H1 (cell line): ENCODE measurements around the gene BEAN1. TPM values are rescaled to one million over a fixed set of nuclear protein-coding genes. Genes with fewer than 3 reads are reported as not detected.

ENCODE experiments used
- CTCF ChIA-PET: fragments of 300-600 bp; sonication (Branson Sonifier 250); formaldehyde crosslinking; loops from one replicate; lab custom pipeline; 2021; ENCODE audit not compliant: partially characterized antibody; lab: Charles Lee
- POLR2A ChIA-PET: fragments of 300-600 bp; sonication (Branson Sonifier 250); formaldehyde crosslinking; loops from one replicate; lab custom pipeline; 2021; ENCODE audit warnings: inconsistent platforms; ENCODE audit not compliant: partially characterized antibody; lab: Charles Lee
- DNase-seq, 2 experiments: peaks; one replicate each; pipeline versions ENCODE4 v3.0.0 to v3.0.0-alpha.2; 2010 to 2022; ENCODE audit warnings: low spot score in 2 of 2, low read depth in 1 of 2, mixed read lengths in 1 of 2
- FAIRE-seq: peaks from 2 replicates; lab custom pipeline; 2011; peaks lifted over from hg19 to GRCh38; lab: Jason Lieb, UNC
- H2AFZ ChIP-seq: 2 replicates; pipeline ENCODE4 v1.8.1; 2012; ENCODE audit warnings: low read length, inconsistent platforms
- H2AK5ac ChIP-seq: 2 replicates; pipeline ENCODE4 v1.6.1; 2013; ENCODE audit warnings: low read depth, low read length
- H2BK120ac ChIP-seq: replicated peaks from 2 replicates; pipeline ENCODE3; 2013; ENCODE audit warnings: low read depth, low read length, inconsistent platforms
- H2BK12ac ChIP-seq: 2 replicates; pipeline ENCODE4 v1.6.1; 2013; ENCODE audit warnings: low read depth, low read length
- H2BK15ac ChIP-seq: 2 replicates; pipeline ENCODE4 v1.6.1; 2013; ENCODE audit warnings: low read length
- H2BK20ac ChIP-seq: 2 replicates; pipeline ENCODE4 v1.6.1; 2013; ENCODE audit warnings: low read length
- H2BK5ac ChIP-seq: 2 replicates; pipeline ENCODE4 v1.6.1; 2013; ENCODE audit warnings: low read depth, low read length
- H3K14ac ChIP-seq: 2 replicates; pipeline ENCODE4 v1.6.1; 2013; ENCODE audit warnings: inconsistent platforms; ENCODE audit not compliant: insufficient read length
- H3K18ac ChIP-seq: 2 replicates; pipeline ENCODE4 v1.6.1; 2013; ENCODE audit warnings: low read length; ENCODE audit errors: extremely low read depth
- H3K23ac ChIP-seq: 2 replicates; pipeline ENCODE4 v1.6.1; 2013; ENCODE audit warnings: inconsistent platforms; ENCODE audit not compliant: insufficient read length
- H3K23me2 ChIP-seq: 2 replicates; pipeline ENCODE4 v1.6.1; 2013; ENCODE audit warnings: low read depth, low read length
- H3K27ac ChIP-seq: 2 replicates; pipeline ENCODE4 v1.6.1; 2011; ENCODE audit warnings: low read depth, low read length, inconsistent platforms
- H3K27me3 ChIP-seq, 4 experiments: replicated peaks in 1 of 4; 1 replicate in 1 of 4; 2 replicates in 3 of 4; pipeline versions ENCODE4 v1.6.1 to v1.8.1; 2011 to 2013; ENCODE audit warnings: low read length in 3 of 4, mild to moderate bottlenecking in 3 of 4, inconsistent platforms in 2 of 4, mixed read lengths in 2 of 4, moderate library complexity in 1 of 4; ENCODE audit not compliant: control insufficient read depth in 3 of 4, insufficient read depth in 3 of 4; ENCODE audit errors: extremely low read depth in 1 of 4
- H3K36me3 ChIP-seq, 4 experiments: 2 replicates each; pipeline versions ENCODE4 v1.6.1 to v1.8.1; 2011 to 2013; ENCODE audit warnings: mild to moderate bottlenecking in 4 of 4, low read length in 3 of 4, moderate library complexity in 2 of 4, control low read depth in 1 of 4, inconsistent platforms in 1 of 4; ENCODE audit not compliant: insufficient read depth in 4 of 4, control insufficient read depth in 2 of 4
- H3K4ac ChIP-seq: replicated peaks from 2 replicates; pipeline ENCODE3; 2013; ENCODE audit warnings: low read length, low read depth, mixed read lengths, inconsistent platforms; ENCODE audit not compliant: insufficient read length
- H3K4me1 ChIP-seq, 4 experiments: replicated peaks in 1 of 4; 1 replicate in 1 of 4; 2 replicates in 3 of 4; pipeline versions ENCODE4 v1.6.1 to v1.8.1; 2011 to 2013; ENCODE audit warnings: low read length in 3 of 4, inconsistent platforms in 2 of 4, mixed read lengths in 1 of 4; ENCODE audit not compliant: insufficient read depth in 4 of 4, control insufficient read depth in 3 of 4
- H3K4me2 ChIP-seq, 2 experiments: 2 replicates each; pipeline versions ENCODE4 v1.6.1 to v1.8.1; 2011 to 2013; ENCODE audit warnings: low read depth in 2 of 2, low read length in 2 of 2, control low read depth in 1 of 2, inconsistent platforms in 1 of 2, mild to moderate bottlenecking in 1 of 2; ENCODE audit not compliant: insufficient read depth in 1 of 2
- H3K4me3 ChIP-seq, 4 experiments: fragments of 200-600, 300-600 bp in 1 of 4; sonication (generic), shearing (Covaris generic), sonication (Bioruptor Twin) in 1 of 4; 2 replicates each; pipeline versions ENCODE4 v1.5.1 to v1.8.1; 2011 to 2016; ENCODE audit warnings: low read length in 4 of 4, low read depth in 3 of 4, control low read depth in 2 of 4, inconsistent platforms in 2 of 4, mild to moderate bottlenecking in 2 of 4, mixed read lengths in 1 of 4, moderate library complexity in 1 of 4; ENCODE audit not compliant: insufficient read depth in 2 of 4; ENCODE audit errors: extremely low read depth in 1 of 4
- H3K56ac ChIP-seq: replicated peaks from 2 replicates; pipeline ENCODE3; 2013; ENCODE audit warnings: low read depth, mild to moderate bottlenecking, mixed read lengths, low read length, inconsistent platforms; ENCODE audit not compliant: insufficient read length
- H3K79me1 ChIP-seq: 2 replicates; pipeline ENCODE4 v1.6.1; 2013; ENCODE audit warnings: low read depth, low read length, control low read depth
- H3K79me2 ChIP-seq, 2 experiments: 2 replicates each; pipeline versions ENCODE4 v1.6.1 to v1.8.1; 2012 to 2013; ENCODE audit warnings: low read length in 2 of 2, mild to moderate bottlenecking in 2 of 2, inconsistent platforms in 1 of 2; ENCODE audit not compliant: insufficient read depth in 2 of 2, control insufficient read depth in 1 of 2
- H3K9ac ChIP-seq, 4 experiments: replicated peaks in 1 of 4; 1 replicate in 1 of 4; 2 replicates in 3 of 4; pipeline versions ENCODE4 v1.6.1 to v1.8.1; 2011 to 2013; ENCODE audit warnings: low read depth in 3 of 4, low read length in 3 of 4, control low read depth in 2 of 4, mild to moderate bottlenecking in 2 of 4, moderate library complexity in 2 of 4, inconsistent platforms in 1 of 4; ENCODE audit errors: extremely low read depth in 1 of 4
- H3K9me3 ChIP-seq, 2 experiments: 2 replicates each; pipeline versions ENCODE4 v1.6.1 to v1.8.1; 2012 to 2013; ENCODE audit warnings: mild to moderate bottlenecking in 2 of 2, moderate library complexity in 2 of 2, control low read depth in 1 of 2, inconsistent platforms in 1 of 2, low read depth in 1 of 2, low read length in 1 of 2, mixed read lengths in 1 of 2; ENCODE audit not compliant: insufficient read depth in 2 of 2
- H4K20me1 ChIP-seq, 2 experiments: replicated peaks in 1 of 2; 2 replicates each; pipeline versions ENCODE3 to v1.8.1; 2011 to 2013; ENCODE audit warnings: inconsistent platforms in 2 of 2, low read length in 2 of 2, mild to moderate bottlenecking in 1 of 2; ENCODE audit not compliant: insufficient read depth in 2 of 2, control insufficient read depth in 1 of 2
- H4K5ac ChIP-seq: 2 replicates; pipeline ENCODE4 v1.6.1; 2013; ENCODE audit warnings: low read length, low read depth, mixed read lengths, inconsistent platforms; ENCODE audit not compliant: insufficient read length
- H4K8ac ChIP-seq: 2 replicates; pipeline ENCODE4 v1.8.0; 2013; ENCODE audit warnings: mild to moderate bottlenecking, moderate library complexity, low read length, inconsistent platforms; ENCODE audit not compliant: insufficient read depth; ENCODE audit errors: extremely low read depth
- H4K91ac ChIP-seq: replicated peaks from 2 replicates; pipeline ENCODE3; 2013; ENCODE audit warnings: low read length, mixed read lengths, inconsistent platforms; ENCODE audit not compliant: insufficient read length
- ASH2L ChIP-seq: fragments of 200-600, 300-600 bp; sonication (generic); IDR thresholded peaks from one replicate; pipeline ENCODE4 v1.7.1; 2017; ENCODE audit warnings: low read length
- FOSL1 ChIP-seq: IDR thresholded peaks from 2 replicates; pipeline ENCODE4 v1.6.1; 2011; ENCODE audit warnings: mild to moderate bottlenecking, low read depth, low read length, moderate library complexity; ENCODE audit not compliant: insufficient read depth
- SAP30 ChIP-seq: fragments of 300-600 bp; sonication (generic); IDR thresholded peaks from 2 replicates; pipeline ENCODE4 v1.7.1; 2012; ENCODE audit warnings: low read length, moderate library complexity, mild to moderate bottlenecking, inconsistent platforms; ENCODE audit not compliant: insufficient read depth, insufficient replicate concordance
- WGBS, 2 experiments: shearing (Covaris generic) in 1 of 2; methylation state at CpG; one replicate each; pipeline versions ENCODE4 v1.1.6 to v1.1.7; 2013 to 2015; ENCODE audit warnings: low lambda C conversion rate in 2 of 2, mixed read lengths in 2 of 2, inconsistent platforms in 1 of 2, low coverage in 1 of 2, missing lambda C conversion rate in 1 of 2; ENCODE audit not compliant: insufficient replicate concordance in 2 of 2, insufficient coverage in 1 of 2, insufficient read length in 1 of 2; ENCODE audit errors: extremely low coverage in 1 of 2, missing lambda C conversion rate in 1 of 2; 5-methylcytosine and 5-hydroxymethylcytosine counted together
- polyA plus RNA-seq, 7 experiments: library from polyadenylated mRNA; depleted of rRNA in 3 of 7; stranded (reverse) in 5 of 7; unstranded in 2 of 7; fragments of >200 nt in 5 of 7; fragments of 200-250 nt in 2 of 7; gene quantifications; 1 replicate in 5 of 7; 2 replicates in 1 of 7; 4 replicates in 1 of 7; pipeline versions ENCODE4 v1.2.1 to v1.2.3, GENCODE V29; 2011 to 2013; ENCODE audit warnings: missing spikeins in 2 of 7, mixed read lengths in 2 of 7
- total RNA-seq: library from RNA; stranded (reverse); fragmentation: NEBNext Ultra II Directional; extraction: Animal tissue kit (Norgen Biotek cat#: 25700); gene quantifications from 2 replicates; pipeline ENCODE4 v1.2.1, GENCODE V29; 2021

Gene BEAN1
- total and polyA plus RNA-seq, 2 of the 8 experiments (the other 6 are each of a cell fraction or from before 2014, with no cell fraction given), result 0.08 TPM; not detected in 1

DNA sequence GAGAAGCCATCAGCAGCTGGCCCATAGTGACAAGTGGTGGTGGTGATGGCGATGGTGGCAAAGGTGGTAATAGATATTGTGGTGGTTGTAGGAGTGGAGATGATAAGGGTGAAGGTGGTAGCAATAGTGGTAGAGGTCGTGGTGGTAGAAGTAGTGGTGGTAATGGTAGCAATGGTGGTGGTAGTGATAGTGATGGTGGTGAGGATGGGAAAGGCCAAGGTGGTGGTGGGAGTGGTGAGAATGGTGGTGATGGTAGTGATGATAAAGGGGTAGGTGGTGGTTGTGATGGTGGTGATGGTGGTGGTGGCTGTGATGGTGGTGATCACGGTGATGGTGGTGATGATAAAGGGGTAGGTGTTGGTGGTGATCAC is 47.5 kb upstream of the BEAN1 start:
- Histone ChIP-seq H4K8ac (no peak overlapping the region), H4K5ac (no peak overlapping the region), H3K4me2 (no peak overlapping the region), H3K23me2 (peaks cover 10% of the 10 kb centered on the region; the same call in 1 of the 2 replicates), H3K4me3 (no peak overlapping the region), H2BK12ac (no peak overlapping the region; the same call in 1 of the 2 replicates), H3K9ac (no peak overlapping the region), H2BK5ac (no peak overlapping the region), H4K91ac (no peak overlapping the region), H3K36me3 (no peaks in the 10 kb centered on the region), H2BK20ac (no peak overlapping the region), H3K18ac (no peak overlapping the region), H3K23ac (no peak overlapping the region), H3K27ac (no peak overlapping the region), H3K79me2 (no peaks in the 10 kb centered on the region), H3K79me1 (no peaks in the 10 kb centered on the region), H2BK15ac (no peak overlapping the region), H2AFZ (no peak overlapping the region), H3K27me3 (no peaks in the 10 kb centered on the region), H2BK120ac (no peak overlapping the region), H4K20me1 (peaks cover 0 to 3% of the 10 kb centered on the region in 2 experiments), H3K9me3 (no peaks in the 10 kb centered on the region), H3K56ac (no peak overlapping the region), H3K14ac (no peak overlapping the region), H2AK5ac (no peak overlapping the region), H3K4me1 (peaks cover 0 to 4% (median 3%) of the 10 kb centered on the region in 4 experiments; a peak in 3 of 7 replicates), H3K4ac (no peak overlapping the region)
- DNase-seq, result no peak
- POLR2A ChIA-PET, result no interaction called here
- no peak for FAIRE-seq
- WGBS, 2 experiments, result 88% methylated on average over 3 of the region's 3 CpGs; no CpG with 5 or more reads in 1 of the 2 experiments
- CTCF ChIA-PET, result no interaction called here
- TF ChIP-seq SAP30 (no peak), FOSL1 (no peak), ASH2L (no peak)
